GM21723 (cell line): ENCODE results near the gene C10orf105.

Source experiments
- ATAC-seq: cut with Tn5 transposase; IDR thresholded peaks from one replicate; pipeline ENCODE4 v1.9.1; 2021; ENCODE audit warnings: mild to moderate bottlenecking, moderate library complexity; ENCODE audit not compliant: unreplicated experiment

Gene C10orf105

GRCh38 chr10:71719464-71720201 lies at the start of gene C10orf105:
Gene C10orf105 (minus strand): TSS chr10:71719778. CDS start chr10:71716337, 3,441 bp downstream.
- no peak for ATAC-seq

- no peak for ATAC-seq
These were observed 48.0 kb upstream of the C10orf105 start for GRCh38 chr10:71767420-71768035.

- ATAC-seq: no peak
These were observed 47.3 kb upstream of the C10orf105 start for GRCh38 chr10:71766717-71767419.

GRCh38 chr10:71765906-71766716 lies 46.5 kb upstream of the C10orf105 start:
- ATAC-seq: no peak

- no peak for ATAC-seq
These were observed 45.8 kb upstream of the C10orf105 start for GRCh38 chr10:71765176-71765904.

- no peak for ATAC-seq
These were observed 44.0 kb upstream of the C10orf105 start for GRCh38 chr10:71763352-71764127.

- ATAC-seq: no peak
These were observed 42.7 kb upstream of the C10orf105 start for GRCh38 chr10:71762324-71762723.

- ATAC-seq: no peak
These were observed 42.0 kb upstream of the C10orf105 start for GRCh38 chr10:71761541-71762113.

GRCh38 chr10:71761105-71761511 lies 41.5 kb upstream of the C10orf105 start:
- ATAC-seq: no peak

- no peak for ATAC-seq
These were observed 37.9 kb upstream of the C10orf105 start for GRCh38 chr10:71757399-71757922.

- ATAC-seq: no peak
These were observed 37.0 kb upstream of the C10orf105 start for GRCh38 chr10:71756311-71757191.

GRCh38 chr10:71755179-71755879 lies 35.8 kb upstream of the C10orf105 start:
- no peak for ATAC-seq

- no peak for ATAC-seq
These were observed 35.0 kb upstream of the C10orf105 start for GRCh38 chr10:71754562-71754961.

GRCh38 chr10:71753960-71754505 lies 34.5 kb upstream of the C10orf105 start:
- ATAC-seq: no peak

GRCh38 chr10:71753091-71753959 lies 33.7 kb upstream of the C10orf105 start:
- no peak for ATAC-seq

- ATAC-seq: no peak
These were observed 33.0 kb upstream of the C10orf105 start for GRCh38 chr10:71752391-71753090.
